PC-3 (cell line): ENCODE data around the gene SLC25A26. TPM values are rescaled to one million over a fixed set of nuclear protein-coding genes. Genes with fewer than 3 reads are reported as not detected.

Experiments used
- ATAC-seq: fragments of 200-7000 bp; cut with Tn5 transposase; 2 replicates; pipeline ENCODE4 v1.9.1; 2020; ENCODE audit warnings: mild to moderate bottlenecking, moderate library complexity
- BruUV-seq: library from RNA; stranded (reverse); fragments of 400-500 nt; replicated peaks from 2 replicates; lab custom pipeline; 2021; lab: Mats Ljungman, UMichigan
- CTCF ChIA-PET: fragments of 300-600 bp; sonication (Branson Sonifier 250); formaldehyde crosslinking; loops from one replicate; lab custom pipeline; 2022; ENCODE audit warnings: antibody characterized with exemption; lab: Charles Lee
- POLR2A ChIA-PET: fragments of 300-600 bp; sonication (Branson Sonifier 250); formaldehyde crosslinking; loops from one replicate; lab custom pipeline; 2022; ENCODE audit warnings: antibody characterized with exemption; ENCODE audit not compliant: unreplicated experiment; lab: Charles Lee
- DNase-seq: peaks from one replicate; pipeline ENCODE4 v3.0.0-alpha.2; 2015
- H2AFZ ChIP-seq: fragments of 300-600 bp; sonication (generic); 2 replicates; pipeline ENCODE4 v1.6.0; 2016; ENCODE audit warnings: antibody characterized with exemption, low read length
- H3F3A ChIP-seq: fragments of 300-600 bp; sonication (generic); one replicate; pipeline ENCODE4 v1.6.0; 2017; ENCODE audit warnings: antibody characterized with exemption, low read length, control low read depth, mild to moderate bottlenecking; ENCODE audit not compliant: unreplicated experiment
- H3K27ac ChIP-seq: fragments of 300-600 bp; sonication (generic); 2 replicates; pipeline ENCODE4 v1.5.1; 2016; ENCODE audit warnings: mild to moderate bottlenecking, low read length
- H3K27me3 ChIP-seq: fragments of 300-600 bp; sonication (generic); 2 replicates; pipeline ENCODE4 v1.6.1; 2016; ENCODE audit warnings: low read length, mixed read lengths
- H3K36me3 ChIP-seq: fragments of 300-600 bp; sonication (generic); 2 replicates; pipeline ENCODE4 v1.6.1; 2016; ENCODE audit warnings: low read depth, mixed run types, low read length, mixed read lengths
- H3K4me1 ChIP-seq: fragments of 300-600 bp; sonication (generic); 2 replicates; pipeline ENCODE4 v1.5.1; 2016; ENCODE audit warnings: low read length; ENCODE audit not compliant: insufficient read depth
- H3K4me2 ChIP-seq: fragments of 300-600 bp; sonication (generic); 2 replicates; pipeline ENCODE4 v1.6.0; 2016; ENCODE audit warnings: low read length
- H3K4me3 ChIP-seq: fragments of 300-600 bp; sonication (generic); 2 replicates; pipeline ENCODE4 v1.5.1; 2016; ENCODE audit warnings: mild to moderate bottlenecking, low read length, mixed read lengths
- H3K79me2 ChIP-seq: fragments of 300-600 bp; sonication (generic); 2 replicates; pipeline ENCODE4 v1.6.1; 2017; ENCODE audit warnings: low read length, mixed read lengths
- H3K9ac ChIP-seq: fragments of 300-600 bp; sonication (generic); 2 replicates; pipeline ENCODE4 v1.6.0; 2016; ENCODE audit warnings: mild to moderate bottlenecking, low read length
- H3K9me2 ChIP-seq: fragments of 300-600 bp; sonication (generic); replicated peaks from 2 replicates; pipeline ENCODE4 v1.6.1; 2016; ENCODE audit warnings: mixed run types, low read length, mixed read lengths
- H3K9me3 ChIP-seq: fragments of 300-600 bp; sonication (generic); 2 replicates; pipeline ENCODE4 v1.6.1; 2016; ENCODE audit warnings: low read length, mixed read lengths
- H4K20me1 ChIP-seq: fragments of 300-600 bp; sonication (generic); 2 replicates; pipeline ENCODE4 v1.6.1; 2016; ENCODE audit warnings: low read length, mixed read lengths
- CTCF ChIP-seq: fragments of 300-600 bp; sonication (generic); conservative IDR thresholded peaks from 2 replicates; pipeline ENCODE4 v1.5.1; 2017; ENCODE audit warnings: antibody characterized with exemption, low read depth, mild to moderate bottlenecking, low read length
- EZH2 ChIP-seq: fragments of 300-600 bp; sonication (generic); IDR thresholded peaks from one replicate; pipeline ENCODE4 v1.6.1; 2017; ENCODE audit warnings: antibody characterized with exemption, mild to moderate bottlenecking, low read length; ENCODE audit not compliant: unreplicated experiment
- EZH2phosphoT487 ChIP-seq: fragments of 300-600 bp; sonication (generic); IDR thresholded peaks from 2 replicates; pipeline ENCODE4 v1.6.1; 2018; ENCODE audit warnings: mild to moderate bottlenecking, antibody characterized with exemption, low read length, borderline replicate concordance
- intact Hi-C: fragments of 100-400 bp; cut with micrococcal nuclease; formaldehyde crosslinking; loops from 2 replicates; pipeline ENCODE4 v1.9.0; 2023
- total RNA-seq: library from RNA; depleted of rRNA; stranded (reverse); fragments of >200 nt; gene quantifications from 2 replicates; pipeline ENCODE4 v1.2.3, GENCODE V29; 2014

The SLC25A26 gene
- total RNA-seq, 1 experiment from 2014 or later: 7.9 TPM

GRCh38 chr3:66362541-66362941, 141.7 kb downstream of the SLC25A26 start:
- no peak overlapping the region for H3K4me3 ChIP-seq

GRCh38 chr3:66363148-66363547, 142.3 kb downstream of the SLC25A26 start:
- no peaks in the 10 kb centered on the region for H3K36me3 ChIP-seq
- H2AFZ ChIP-seq: no peak overlapping the region
- H3F3A ChIP-seq: no peaks in the 10 kb centered on the region
- peaks cover 13% of the 10 kb centered on the region for H3K4me1 ChIP-seq
- ATAC-seq: no peak
- intact Hi-C loops: no loop called here
- peak overlapping the region; percentile 53 for H3K27ac ChIP-seq
- POLR2A ChIA-PET: no interaction called here
- no peak for TF ChIP-seq EZH2
- TF ChIP-seq CTCF: no peak
- TF ChIP-seq EZH2phosphoT487: no peak
- no peaks in the 10 kb centered on the region for H3K9me3 ChIP-seq
- CTCF ChIA-PET: no interaction called here
- H3K4me3 ChIP-seq: no peak overlapping the region
- H3K79me2 ChIP-seq: no peaks in the 10 kb centered on the region
- H4K20me1 ChIP-seq: no peaks in the 10 kb centered on the region
- BruUV-seq: no TSS peak
- H3K4me2 ChIP-seq: no peak overlapping the region
- H3K9ac ChIP-seq: no peak overlapping the region
- H3K27me3 ChIP-seq: no peaks in the 10 kb centered on the region
- no peaks in the 10 kb centered on the region for H3K9me2 ChIP-seq
- no peak for DNase-seq

More at GRCh38 chr3:66362541-66362941, 141.7 kb downstream of the SLC25A26 start:
- Histone ChIP-seq H3K4me1 (peaks cover 13% of the 10 kb centered on the region), H4K20me1 (no peaks in the 10 kb centered on the region), H3K27me3 (no peaks in the 10 kb centered on the region), H3K79me2 (no peaks in the 10 kb centered on the region), H3K36me3 (no peaks in the 10 kb centered on the region), H3K9me2 (no peaks in the 10 kb centered on the region), H2AFZ (no peak overlapping the region), H3K27ac (peak overlapping the region; percentile 53), H3K9ac (no peak overlapping the region), H3F3A (no peaks in the 10 kb centered on the region), H3K9me3 (no peaks in the 10 kb centered on the region), H3K4me2 (no peak overlapping the region)
- ATAC-seq (peak; percentile 65), DNase-seq (peak; percentile 59)
- no peak for TF ChIP-seq EZH2phosphoT487
- no peak for TF ChIP-seq EZH2
- TF ChIP-seq CTCF: no peak
- intact Hi-C loops: no loop called here
- POLR2A ChIA-PET: no interaction called here
- CTCF ChIA-PET: interaction anchor here (0.7 kb wide), 1 partner anchor 108 kb away, joined by 4 read pairs; no protein-coding TSS in a partner anchor
- BruUV-seq: no TSS peak

- peaks cover 13% of the 10 kb centered on the region for H3K4me1 ChIP-seq
- H3K4me3 ChIP-seq: no peak overlapping the region
- CTCF ChIA-PET: no interaction called here
- intact Hi-C loops: no loop called here
- no peaks in the 10 kb centered on the region for H3K27me3 ChIP-seq
- H3K9ac ChIP-seq: no peak overlapping the region
- DNase-seq (no peak), ATAC-seq (no peak)
- TF ChIP-seq EZH2 (no peak), EZH2phosphoT487 (no peak), CTCF (no peak)
- no peaks in the 10 kb centered on the region for H4K20me1 ChIP-seq
- H3F3A ChIP-seq: no peaks in the 10 kb centered on the region
- no TSS peak for BruUV-seq
- no peaks in the 10 kb centered on the region for H3K9me2 ChIP-seq
- H3K79me2 ChIP-seq: no peaks in the 10 kb centered on the region
- H3K36me3 ChIP-seq: no peaks in the 10 kb centered on the region
- no peaks in the 10 kb centered on the region for H3K9me3 ChIP-seq
- no peak overlapping the region for H3K27ac ChIP-seq
- no peak overlapping the region for H2AFZ ChIP-seq
- POLR2A ChIA-PET: no interaction called here
- H3K4me2 ChIP-seq: no peak overlapping the region
Observed at GRCh38 chr3:66365080-66365479, 144.3 kb downstream of the SLC25A26 start.
